ENCODE measurements around the gene MYH11.
"Not testable (repeated sequence)": the region's sequence is repeated elsewhere in the genome, so short reads cannot be mapped to it uniquely, and the experiment has no call there.

Gene MYH11

DNA sequence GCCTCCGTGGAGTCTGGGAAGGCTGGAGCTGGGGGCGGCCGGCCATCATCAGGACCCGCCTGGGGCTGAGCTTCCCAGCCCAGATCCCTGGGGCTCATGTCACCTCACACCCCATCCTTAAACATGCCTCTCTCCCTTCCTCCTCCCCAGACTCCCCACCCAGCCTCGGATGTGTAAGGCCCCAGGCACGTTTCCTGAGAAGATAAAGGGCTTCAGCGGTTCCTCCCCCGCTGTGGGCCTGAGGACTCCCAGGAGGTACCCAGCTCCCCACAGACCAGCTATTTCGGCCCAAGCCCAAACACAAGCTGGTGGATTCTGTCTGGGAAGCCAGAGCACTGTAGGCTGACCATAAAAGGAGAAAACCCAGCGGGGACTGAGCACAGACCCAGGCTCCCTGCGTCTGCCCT is 49.2 kb downstream of the MYH11 start:
- DNase-seq, result no peak

DNA sequence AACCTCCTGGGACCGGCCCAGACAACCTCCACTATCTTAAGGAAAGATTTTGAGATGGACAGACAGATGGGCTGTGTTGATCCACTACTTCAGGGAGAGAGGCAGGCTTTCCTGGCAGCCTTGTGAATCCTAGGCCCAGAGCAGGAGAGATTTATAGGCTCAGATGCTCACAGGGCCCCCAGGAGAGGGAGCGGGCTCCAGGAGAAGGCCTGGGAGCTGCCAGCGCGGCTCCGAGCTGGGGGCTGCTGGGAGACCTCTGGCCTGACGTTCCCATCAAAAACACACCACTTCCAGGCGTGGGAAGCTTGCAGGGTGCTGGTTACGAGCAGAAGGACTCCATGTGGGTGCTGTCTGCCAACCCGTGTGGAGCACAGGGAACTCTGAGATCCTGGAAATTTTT is 53.2 kb downstream of the MYH11 start:
- DNase-seq, result no peak

DNA sequence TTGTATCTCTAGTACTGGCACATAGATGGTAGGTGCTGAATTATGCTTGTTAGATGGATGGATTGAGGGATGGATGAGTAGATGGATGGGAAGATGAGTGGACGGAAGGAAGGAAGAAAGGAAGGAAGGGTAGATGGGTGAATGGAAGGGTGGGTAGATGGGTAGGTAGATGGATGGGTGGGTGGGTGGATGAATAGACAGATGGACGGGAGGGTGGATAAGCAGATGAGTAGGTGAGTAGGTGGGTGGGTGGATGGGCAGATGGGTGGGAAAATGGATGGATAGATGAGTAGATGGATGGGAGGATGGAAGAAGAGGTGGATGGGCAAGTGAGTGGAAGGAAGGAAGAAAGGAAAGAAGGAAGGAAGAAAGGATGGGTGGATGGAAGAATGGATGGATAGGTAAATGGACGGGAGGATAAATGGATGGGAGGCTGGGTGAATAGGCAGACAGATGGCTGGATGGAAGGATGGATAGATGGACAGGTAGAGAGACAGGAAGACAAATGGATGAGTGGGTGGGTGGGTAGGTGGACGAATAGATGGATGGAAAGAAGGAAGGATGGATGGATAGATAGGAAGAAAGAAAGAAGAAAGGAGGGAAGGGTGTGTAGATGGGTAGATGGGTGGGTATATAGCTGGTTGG is 56.9 kb downstream of the MYH11 start:
- no peak for DNase-seq

DNA sequence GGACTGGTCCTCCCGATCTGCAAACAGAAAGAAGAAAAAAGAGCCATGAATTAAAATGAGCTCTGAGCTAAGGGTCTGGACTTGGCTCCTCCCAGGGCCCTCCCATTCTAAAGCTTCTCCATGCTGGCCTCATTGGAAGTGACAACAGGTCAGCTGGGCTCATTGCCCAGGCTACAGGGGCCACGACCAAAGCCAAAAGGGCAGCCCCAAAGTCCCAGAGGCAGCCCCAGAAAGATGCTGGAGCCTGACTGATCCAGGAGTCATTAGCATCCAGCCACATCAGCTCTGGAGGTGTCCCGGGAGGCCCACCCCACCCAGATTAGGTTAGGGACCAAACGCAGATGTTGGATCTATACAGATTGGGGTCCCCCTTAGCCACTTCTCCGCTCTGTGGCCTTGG is 58.2 kb downstream of the MYH11 start:
- no peak for DNase-seq

DNA sequence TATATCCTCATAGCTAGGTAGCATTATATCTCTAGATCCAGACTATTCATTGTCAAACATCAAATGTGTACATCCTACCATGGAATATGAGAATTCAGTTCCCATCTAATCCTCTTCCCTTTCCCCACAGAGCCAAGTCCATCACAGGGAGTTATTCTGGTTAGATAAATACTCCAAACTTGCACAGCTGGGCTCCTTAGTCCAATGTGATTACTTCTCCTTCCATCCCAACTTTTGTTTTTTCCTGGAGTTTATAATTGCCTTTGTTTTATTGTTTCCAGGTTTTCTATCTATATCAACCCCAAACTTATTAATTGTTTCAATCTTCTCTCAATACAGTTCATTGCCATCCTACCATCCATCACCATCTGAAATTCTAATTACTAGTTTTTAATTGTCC is 59.9 kb downstream of the MYH11 start:
- DNase-seq, result no peak

DNA sequence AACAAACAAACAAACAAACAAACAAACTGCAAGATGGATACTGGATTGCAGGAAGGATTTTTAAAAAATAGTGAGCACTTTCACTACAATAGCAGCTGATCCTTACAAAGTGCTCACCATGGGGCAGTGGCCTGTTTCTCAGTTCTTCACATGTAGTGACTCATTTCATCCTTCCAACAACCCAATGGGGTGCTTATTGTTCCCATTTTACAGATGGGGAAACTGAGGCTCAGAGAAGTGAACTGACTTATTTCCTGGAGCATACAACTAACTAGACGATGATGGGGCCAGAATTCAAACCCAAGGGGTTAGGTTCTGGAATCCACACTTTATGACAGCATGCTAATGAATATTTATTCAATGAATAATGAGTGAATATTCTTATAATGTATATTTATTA is 61.2 kb downstream of the MYH11 start:
- no peak for DNase-seq

DNA sequence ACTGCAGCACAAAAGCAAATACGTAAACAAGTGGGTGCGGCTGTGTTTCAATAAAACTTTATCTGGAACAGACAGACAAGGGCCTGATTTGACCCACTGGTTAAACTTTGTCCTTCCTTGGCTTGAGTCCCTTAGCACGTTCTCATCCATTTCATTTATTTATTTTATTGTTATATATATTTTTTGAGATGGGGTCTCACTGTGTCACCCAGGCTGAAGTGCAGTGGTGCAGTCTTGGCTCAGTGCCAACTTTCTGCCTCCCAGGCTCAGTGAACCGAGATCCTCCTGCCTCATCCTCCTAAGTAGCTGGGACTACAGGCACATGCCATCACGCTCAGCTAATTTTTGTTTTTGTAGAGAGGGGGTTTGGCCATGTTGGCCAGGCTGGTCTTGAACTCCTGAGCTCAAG is 64.3 kb downstream of the MYH11 start:
- no peak for DNase-seq

DNA sequence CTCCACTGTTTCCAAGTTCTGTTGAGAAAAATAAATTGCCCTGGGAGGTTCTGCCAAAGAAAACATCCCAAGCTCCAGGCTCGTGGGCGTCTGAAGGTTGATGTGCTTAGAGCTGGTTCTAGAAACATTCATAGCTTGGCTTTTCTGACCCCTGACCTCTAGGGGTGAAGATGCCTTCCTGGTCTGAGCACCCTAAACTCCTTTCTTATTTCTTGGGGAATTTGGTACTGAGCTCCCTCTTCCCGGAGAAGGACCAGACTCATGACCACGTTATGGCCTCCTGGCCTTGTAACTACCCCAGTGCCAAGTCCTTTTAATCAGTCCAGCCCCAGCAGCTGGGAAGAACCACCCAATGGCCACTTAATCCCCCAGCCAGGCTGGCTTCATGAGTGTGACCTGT is 66.4 kb downstream of the MYH11 start:
- DNase-seq, result no peak

DNA sequence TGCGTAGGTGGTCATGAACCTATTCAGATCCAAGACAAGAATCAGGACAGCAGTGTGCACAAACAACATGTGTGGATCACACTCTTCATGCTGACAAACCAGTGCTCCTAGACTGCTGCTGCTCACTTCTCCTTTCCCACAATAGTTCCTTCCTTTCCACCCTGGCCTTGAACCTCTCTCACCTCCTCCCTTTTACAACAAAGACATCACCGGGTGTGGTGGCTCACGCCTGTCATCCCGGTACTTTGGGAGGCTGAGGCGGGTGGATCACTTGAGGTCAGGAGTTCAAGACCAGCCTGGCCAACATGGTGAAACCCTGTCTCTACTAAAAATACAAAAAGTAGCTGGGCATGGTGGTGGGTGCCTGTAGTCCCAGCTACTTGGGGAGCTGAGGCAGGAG is 67.0 kb downstream of the MYH11 start:
- DNase-seq, result not testable (repeated sequence)

DNA sequence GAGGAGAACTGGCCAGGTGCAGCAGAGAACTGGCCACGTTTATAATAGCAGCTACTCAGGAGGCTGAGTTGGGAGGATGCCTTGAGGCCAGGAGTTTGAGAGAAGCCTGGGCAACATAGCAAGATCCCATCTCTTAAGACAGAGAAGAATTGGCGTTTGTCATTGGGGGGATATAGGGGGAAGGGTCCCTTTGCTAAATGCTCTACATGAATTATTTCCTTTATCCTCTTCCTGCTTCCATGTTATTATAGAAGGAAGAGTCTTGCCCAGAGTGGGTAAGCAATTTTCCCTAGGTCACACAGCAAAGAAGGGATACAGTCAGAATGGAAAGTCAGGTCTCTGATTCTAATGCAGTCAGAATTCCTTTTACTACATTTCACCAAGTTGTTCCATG is 68.0 kb downstream of the MYH11 start:
- DNase-seq, result no peak

DNA sequence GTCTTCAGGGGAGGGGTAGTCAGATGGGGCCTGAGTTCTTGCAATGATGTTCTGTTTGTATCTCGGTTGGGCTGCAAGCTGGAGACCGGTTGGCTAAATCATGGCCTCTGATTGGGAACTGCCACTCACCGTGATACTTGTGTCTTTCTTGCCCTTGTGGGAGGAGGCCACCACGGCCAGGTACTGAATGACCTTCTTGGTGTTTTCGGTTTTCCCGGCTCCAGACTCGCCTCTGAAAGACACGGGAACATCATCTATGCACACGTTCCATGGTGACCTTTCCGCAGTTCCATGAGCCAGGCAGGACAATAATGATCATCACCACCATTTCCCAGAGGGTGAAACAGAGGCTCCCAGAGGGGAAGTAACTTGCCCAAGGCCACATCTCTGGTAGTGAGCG is 70.3 kb downstream of the MYH11 start:
- no peak for DNase-seq

DNA sequence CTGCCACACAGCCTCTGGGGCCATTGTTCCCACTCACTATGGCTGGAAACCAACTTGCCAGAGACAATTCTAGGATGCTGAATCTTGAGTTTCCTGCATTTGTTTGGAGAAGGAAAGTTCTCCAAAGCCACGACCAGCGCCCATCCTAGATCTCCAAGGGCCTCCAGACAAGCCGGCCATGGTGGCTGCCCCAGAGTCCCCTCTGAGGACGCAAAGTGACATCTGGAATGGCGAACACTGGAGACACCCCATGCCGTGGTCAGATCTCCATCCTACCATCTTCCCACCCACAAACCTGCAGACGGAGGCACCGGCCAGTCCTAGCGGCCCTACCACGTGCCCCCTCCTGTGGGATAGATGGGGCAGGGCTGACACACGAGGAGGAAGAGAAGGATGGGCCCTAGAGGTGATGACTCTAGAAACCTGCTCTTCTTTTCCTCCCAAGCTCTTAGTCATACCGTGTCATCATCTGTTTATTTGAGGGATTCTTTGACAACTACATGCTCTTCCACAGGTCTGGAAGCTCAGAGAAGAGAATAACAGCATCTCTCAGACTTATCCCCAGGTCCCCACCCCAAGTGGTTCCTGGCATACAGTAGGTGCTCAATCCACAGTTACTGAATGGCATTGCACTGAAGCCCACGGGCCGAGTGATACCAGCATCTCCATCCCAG is 71.3 kb downstream of the MYH11 start:
- DNase-seq, result no peak

DNA sequence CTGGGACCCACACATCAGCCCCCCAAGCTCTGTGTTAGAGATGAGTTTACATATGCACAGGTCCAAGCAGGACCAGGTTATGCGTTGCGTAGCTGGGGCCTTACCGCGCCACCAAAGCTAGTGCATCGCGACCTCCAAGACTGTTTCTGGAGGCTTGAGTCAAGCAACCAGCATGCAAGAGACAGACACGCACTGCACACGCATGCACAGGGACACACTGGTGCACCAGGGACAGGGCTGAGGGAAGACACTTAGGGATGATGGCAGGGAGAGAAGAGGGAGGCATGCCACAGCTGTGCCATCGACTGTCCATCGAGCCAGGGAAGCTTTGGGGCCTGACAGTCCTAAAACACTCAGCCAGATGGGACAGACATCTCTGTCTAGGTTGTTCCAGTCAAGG is 72.8 kb downstream of the MYH11 start:
- no peak for DNase-seq

DNA sequence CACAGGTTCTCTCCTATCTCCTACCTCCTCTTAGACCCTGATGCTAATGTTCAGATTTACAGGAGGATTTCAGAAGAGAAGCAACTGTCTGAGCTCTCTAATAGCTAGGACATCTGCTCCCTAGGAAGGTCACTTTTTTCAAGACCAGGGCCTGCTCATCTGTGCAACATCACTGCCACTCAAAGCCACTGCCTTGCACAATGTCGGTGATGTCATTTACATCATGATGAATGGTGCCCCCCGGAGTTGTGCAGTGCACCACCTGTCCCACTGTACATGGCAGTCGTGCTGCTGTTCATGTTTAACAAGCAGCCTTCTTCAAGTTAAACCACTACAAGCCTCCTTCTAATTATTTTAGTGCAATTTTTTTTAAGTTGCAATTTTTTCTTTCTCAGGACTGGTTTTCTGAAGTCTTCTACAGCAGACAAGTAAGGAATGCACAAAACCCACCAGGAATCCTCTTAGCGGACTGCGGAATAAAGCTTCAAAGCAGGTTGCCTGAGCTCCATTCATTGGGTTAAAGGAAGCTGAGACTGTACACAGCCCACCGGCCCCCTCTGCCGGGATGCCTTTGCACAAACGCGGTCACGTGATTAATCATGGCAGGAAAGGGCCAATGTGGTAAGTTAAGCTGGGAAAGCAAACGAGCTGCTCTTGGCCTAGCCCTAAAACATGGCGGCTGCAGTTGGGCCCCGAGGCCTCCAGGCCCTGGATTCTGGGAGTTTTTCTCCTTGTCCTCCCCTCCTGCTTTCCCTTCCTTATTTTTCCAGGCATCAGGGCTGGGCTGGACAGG is 74.1 kb downstream of the MYH11 start:
- no peak for DNase-seq

DNA sequence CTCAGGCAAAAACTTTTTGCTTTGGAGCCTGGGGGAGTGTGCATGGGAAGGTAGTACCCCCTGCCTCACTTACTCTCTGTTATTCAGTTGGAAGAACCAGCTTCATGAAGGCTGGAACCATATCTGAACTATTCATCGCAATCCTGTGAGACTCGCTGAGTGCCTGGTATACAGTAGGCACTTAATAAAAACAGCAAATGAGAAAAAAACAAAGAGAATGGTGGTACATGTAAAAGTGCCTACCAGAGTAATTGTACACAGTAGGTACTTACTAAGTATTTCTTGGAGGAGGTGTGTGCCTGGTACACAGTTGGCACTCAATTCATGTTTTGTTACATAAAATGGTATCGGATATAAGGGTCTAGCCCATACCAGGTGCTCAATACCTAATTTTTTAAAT is 75.2 kb downstream of the MYH11 start:
- DNase-seq, result no peak

DNA sequence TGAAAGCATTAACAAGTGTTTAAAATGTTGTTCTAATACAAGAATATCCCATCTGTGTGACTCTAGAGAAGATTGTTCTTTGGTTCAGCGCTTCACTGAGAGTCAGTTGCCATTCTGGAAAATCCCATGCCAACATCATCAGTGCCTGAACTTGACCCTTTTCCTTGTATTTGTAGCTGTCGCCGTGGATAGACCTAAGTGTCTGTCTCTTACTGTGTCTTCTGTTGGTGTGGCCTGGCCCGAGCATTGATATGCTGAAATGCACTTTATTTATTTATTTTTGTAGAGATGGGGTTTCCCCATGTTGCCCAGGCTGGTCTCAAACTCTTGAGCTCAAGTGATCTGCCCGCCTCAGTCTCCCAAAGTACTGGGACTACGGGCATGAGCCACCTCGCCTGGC is 76.0 kb downstream of the MYH11 start:
- DNase-seq, result no peak

DNA sequence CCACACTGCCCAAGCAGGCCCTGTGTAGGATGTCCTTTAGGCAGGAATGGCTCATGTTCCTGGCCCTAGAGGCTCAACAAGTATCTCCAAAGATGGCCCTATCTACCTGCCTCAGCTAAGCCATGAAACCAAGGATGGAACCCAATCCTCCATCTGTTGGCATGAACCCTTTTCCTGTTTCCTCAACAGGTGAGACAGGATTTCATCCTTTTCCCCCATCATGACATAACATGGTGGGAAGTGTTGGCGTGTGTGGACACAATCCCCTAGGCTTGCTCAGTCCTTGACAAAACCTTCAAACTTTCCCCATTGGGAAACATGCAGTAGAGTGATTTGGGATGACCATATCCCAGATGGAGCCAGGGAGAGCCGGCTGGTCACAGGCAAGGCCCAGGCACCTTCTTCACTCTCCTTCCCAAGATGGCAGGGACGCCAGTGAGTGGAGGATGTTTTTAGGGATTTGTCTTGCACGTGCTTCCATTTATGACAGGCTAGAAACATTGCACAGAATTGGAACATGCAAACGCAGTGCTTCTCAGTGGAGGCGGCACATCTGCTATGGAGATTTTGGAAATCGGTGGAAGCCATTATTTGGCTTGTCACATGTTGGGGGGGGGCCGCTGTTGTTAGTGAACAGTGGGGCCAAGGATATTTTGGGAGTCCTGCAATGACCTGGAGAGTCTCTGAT is 77.0 kb downstream of the MYH11 start:
- no peak for DNase-seq

DNA sequence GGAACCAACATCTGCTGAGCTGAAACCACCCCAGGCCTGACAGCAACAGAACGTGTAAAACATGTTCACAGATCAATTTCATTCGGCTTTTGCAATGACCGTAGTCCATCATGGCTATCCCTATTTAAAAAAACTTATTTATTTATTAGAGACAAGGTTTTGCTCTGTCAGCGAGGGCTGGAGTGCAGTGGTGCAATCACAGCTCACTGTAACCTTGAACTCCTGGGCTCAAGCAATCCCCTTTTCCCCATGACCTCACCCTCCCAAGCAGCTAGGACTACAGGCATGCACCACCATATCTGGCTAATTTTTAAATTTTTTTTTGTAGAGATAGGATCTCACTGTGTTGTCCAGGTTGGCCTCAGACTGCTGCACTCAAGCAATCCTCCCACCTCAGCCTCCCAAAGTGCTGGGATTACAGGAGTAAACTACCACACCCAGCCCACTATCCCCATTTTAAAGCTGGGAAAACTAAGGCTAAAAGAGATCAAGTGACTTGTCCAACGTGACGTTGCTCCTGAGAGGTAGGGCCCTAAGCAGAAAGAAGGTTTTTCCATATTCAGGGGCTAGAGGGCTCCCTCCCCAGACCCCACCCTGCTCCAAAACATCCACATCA is 77.7 kb downstream of the MYH11 start:
- DNase-seq, result no peak

DNA sequence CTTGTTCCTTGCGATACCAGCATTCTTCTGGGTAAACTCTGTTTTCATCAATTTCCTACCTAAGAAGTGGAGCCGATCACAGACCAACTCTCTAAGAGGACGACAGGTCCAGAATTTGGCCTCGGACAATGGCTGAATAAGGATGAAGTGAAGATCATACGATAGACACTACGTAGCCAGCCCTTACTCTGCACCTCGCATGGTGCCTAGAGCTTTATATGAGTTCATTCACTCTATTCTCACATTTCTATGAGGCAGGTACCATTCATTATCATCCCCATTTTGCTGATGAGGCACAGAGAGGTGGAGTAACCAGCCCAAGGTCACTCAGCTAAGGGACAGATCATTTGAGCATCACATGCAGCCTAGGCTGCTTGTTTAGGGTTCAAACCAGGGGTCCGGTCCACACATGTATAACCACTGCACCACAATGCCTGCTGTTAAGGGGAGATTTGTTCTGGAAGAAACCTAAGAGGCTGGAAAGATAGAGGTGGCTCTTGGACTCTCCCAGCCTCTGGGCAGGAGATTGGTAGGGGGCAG is 78.6 kb downstream of the MYH11 start:
- no peak for DNase-seq

DNA sequence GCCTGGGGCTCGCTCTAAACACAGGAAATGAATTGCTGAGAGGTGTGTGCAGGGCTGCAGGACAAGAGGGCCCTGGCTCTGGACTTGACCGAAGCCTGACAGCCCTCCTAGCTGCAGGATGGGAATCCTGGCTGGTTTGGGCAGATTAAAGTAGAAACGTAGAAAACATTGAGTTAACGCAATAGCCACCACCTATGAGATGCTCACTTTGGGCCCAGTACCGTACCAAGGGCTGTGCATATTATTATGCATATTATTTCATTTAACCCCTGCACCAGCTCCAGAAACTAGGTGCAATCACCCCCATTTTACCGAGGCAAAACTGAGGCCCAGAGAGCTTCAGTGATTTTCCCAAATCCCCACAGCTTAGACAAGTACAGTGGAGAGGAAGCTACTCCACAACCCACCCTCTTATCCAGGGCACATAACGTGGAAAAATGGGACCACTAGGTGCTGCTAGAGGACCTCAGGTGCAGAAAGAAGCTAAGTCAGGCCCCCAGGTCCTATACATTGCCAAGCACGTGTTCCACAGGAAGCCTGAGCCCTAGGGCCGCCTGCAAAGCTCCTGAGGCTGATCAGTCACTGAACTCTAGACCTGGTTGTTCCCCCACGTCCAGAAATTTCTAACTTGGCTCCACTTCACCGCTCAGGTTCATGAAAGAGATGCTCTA is 79.2 kb downstream of the MYH11 start:
- DNase-seq, result no peak

DNA sequence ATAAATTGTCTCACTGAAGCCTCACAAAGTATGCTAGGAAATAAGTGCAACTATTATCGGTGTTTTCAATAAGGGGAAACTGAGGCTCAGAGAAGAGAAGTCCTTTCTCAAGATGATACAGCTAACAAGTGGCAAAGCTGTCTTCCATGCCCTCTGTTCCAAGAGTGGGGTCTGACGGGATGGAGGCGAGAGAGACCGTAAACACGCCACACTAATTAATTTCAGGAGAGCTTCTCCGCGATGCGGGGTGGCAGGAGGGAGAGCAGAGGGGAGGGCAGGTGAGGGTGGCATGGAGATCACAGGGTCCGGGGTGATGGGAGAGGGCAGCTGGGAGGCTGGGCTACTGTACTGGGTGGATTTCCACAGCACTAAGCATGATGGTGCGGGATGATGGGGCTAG is 80.3 kb downstream of the MYH11 start:
- DNase-seq, result no peak

DNA sequence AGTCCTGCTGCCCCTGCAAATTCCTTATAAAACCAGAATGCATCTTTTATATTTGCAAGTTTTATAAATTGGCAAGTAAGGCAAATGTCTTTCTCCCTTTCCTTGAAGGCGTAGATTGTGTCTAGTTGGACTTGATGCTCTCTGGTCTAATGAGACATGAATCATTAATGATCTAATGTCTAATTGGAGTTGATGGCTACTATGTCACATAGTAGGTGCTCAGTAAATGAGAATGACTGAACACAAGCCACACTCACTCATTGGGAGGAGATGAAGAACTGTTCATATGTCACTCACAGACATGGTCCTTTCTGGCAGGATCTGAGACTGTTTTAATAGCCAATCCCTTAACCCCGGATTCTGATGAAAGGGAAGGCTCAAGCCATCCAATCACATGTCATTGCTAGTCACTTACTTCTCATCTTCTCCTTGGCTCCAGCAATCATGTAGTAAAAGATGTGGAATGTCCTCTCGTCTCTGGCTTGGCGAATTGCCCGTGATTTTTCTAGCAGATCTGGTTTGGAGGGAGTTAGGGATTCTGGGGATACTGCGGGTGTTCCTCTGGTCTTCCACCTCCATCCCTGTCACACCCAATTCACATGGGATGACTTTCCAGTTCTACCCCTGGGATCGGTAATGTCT is 81.0 kb downstream of the MYH11 start:
- no peak for DNase-seq

Data from stimulated activated CD4-positive, alpha-beta T cell treated with anti-CD3 and anti-CD28 coated beads, Interleukin-4, amount 100 ng/mL, for 1 hour (primary cell).